Hepatocyte (in vitro differentiated cells): ENCODE results near the gene URI1.

Experiments
- CTCF ChIP-seq: fragments of 200-600 bp; sonication (generic); IDR thresholded peaks from 2 replicates; pipeline ENCODE4 v1.5.1; 2016; ENCODE audit warnings: antibody characterized with exemption, mild to moderate bottlenecking; ENCODE audit not compliant: poor library complexity
- EZH2 ChIP-seq: fragments of 200-600 bp; sonication (generic); IDR thresholded peaks from 2 replicates; pipeline ENCODE4 v1.6.1; 2016; ENCODE audit warnings: antibody characterized with exemption, mild to moderate bottlenecking, borderline replicate concordance

- no peak for TF ChIP-seq CTCF
- TF ChIP-seq EZH2, result no peak
Observed at GRCh38 chr19:30062065-30062906, 120.2 kb downstream of the URI1 start.
